Measurements from ENCODE around the gene ELP5.

DNA sequence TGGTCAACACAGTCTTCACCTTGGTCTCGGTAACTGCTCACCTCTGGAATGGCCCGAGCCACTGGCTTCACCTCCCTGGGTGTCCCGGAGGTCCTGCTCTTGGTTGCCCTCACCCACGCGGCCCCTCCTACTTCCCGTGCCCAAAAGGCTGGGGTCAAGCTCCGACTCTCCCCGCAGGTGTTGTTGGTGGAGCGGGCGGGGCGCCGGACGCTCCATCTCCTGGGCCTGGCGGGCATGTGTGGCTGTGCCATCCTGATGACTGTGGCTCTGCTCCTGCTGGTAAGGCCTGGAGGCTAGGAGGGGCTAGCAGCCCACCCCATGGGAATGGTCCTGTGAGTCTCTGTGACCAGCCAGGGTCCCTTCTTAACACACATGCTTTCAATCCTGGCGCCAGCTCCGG, 32.9 kb downstream of the ELP5 start:
- TF ChIP-seq CTCF (IDR thresholded peaks at IDR 0.05; ENCODE audit: insufficient read depth, low read length) (no peak), GABPA (IDR thresholded peaks at IDR 0.05; ENCODE audit: low read depth) (no peak), POLR2AphosphoS5 (IDR thresholded peaks at IDR 0.05; ENCODE audit: low read depth) (no peak), REST (IDR thresholded peaks at IDR 0.05; ENCODE audit: insufficient replicate concordance, low read depth) (no peak), SPI1 (IDR thresholded peaks at IDR 0.05; ENCODE audit: borderline replicate concordance, low read depth) (no peak)
